WTC11 (cell line): ENCODE measurements around the gene DRC1. TPM values are rescaled to one million over a fixed set of nuclear protein-coding genes. Genes with fewer than 3 reads are reported as not detected.
A peak's percentile ranks its signal among the peaks of the same experiment; 100 is the strongest.

Experiments used
- ATAC-seq: fragments of 200-7000 bp; cut with Tn5 transposase; 2 replicates; pipeline ENCODE4 v1.10.0; 2021; ENCODE audit warnings: mild to moderate bottlenecking, moderate library complexity
- CTCF ChIA-PET: fragments of 300-600 bp; sonication (Branson Sonifier 250); formaldehyde crosslinking; loops from one replicate; lab custom pipeline; 2021; ENCODE audit warnings: antibody characterized with exemption; lab: Charles Lee
- POLR2A ChIA-PET: fragments of 350-600 bp; sonication (Branson Sonifier 250); formaldehyde crosslinking; loops from one replicate; lab custom pipeline; 2021; ENCODE audit warnings: antibody characterized with exemption; lab: Charles Lee
- DNase-seq: peaks from one replicate; pipeline ENCODE4 v3.0.0; 2021; ENCODE audit warnings: low spot score
- H3K27ac Mint-ChIP-seq: 2 replicates; pipeline ENCODE4 v1.8.0; 2021; ENCODE audit warnings: mixed read lengths
- H3K27me3 Mint-ChIP-seq: 2 replicates; pipeline ENCODE4 v1.8.0; 2021; ENCODE audit warnings: low read depth, mild to moderate bottlenecking, moderate library complexity, mixed read lengths
- H3K36me3 Mint-ChIP-seq: 2 replicates; pipeline ENCODE4 v1.8.0; 2021; ENCODE audit warnings: mixed read lengths
- H3K4me1 Mint-ChIP-seq: 2 replicates; pipeline ENCODE4 v1.8.0; 2022; ENCODE audit warnings: mixed read lengths
- H3K4me3 Mint-ChIP-seq: 2 replicates; pipeline ENCODE4 v1.8.0; 2021; ENCODE audit warnings: mild to moderate bottlenecking, moderate library complexity, mixed read lengths
- H3K9me3 Mint-ChIP-seq: 2 replicates; pipeline ENCODE4 v1.8.0; 2021; ENCODE audit warnings: mixed read lengths
- AFF4 ChIP-seq: sonication (generic); formaldehyde crosslinking; IDR thresholded peaks from 2 replicates; pipeline ENCODE4 v1.8.1; 2023; ENCODE audit warnings: mild to moderate bottlenecking, missing genetic modification reagents, borderline replicate concordance
- AR ChIP-seq: fragments of 250-450 bp; sonication (Bioruptor Pico); IDR thresholded peaks from 2 replicates; pipeline ENCODE4 v1.9.0; 2021; ENCODE audit warnings: mild to moderate bottlenecking
- ARID4B ChIP-seq: sonication (generic); formaldehyde crosslinking; IDR thresholded peaks from 2 replicates; pipeline ENCODE4 v1.8.0; 2023; ENCODE audit warnings: missing genetic modification reagents, mild to moderate bottlenecking, borderline replicate concordance
- ATF1 ChIP-seq: sonication (generic); formaldehyde crosslinking; IDR thresholded peaks from 2 replicates; pipeline ENCODE4 v1.8.1; 2023; ENCODE audit warnings: mild to moderate bottlenecking, moderate library complexity, missing genetic modification reagents
- ATF6 ChIP-seq: sonication (generic); formaldehyde crosslinking; IDR thresholded peaks from 2 replicates; pipeline ENCODE4 v1.8.1; 2023; ENCODE audit warnings: mild to moderate bottlenecking, missing genetic modification reagents
- CREM ChIP-seq: sonication (generic); formaldehyde crosslinking; IDR thresholded peaks from 2 replicates; pipeline ENCODE4 v1.8.1; 2022; ENCODE audit warnings: mild to moderate bottlenecking, missing genetic modification reagents, moderate library complexity
- FOXK1 ChIP-seq: sonication (generic); formaldehyde crosslinking; IDR thresholded peaks from 2 replicates; pipeline ENCODE4 v1.8.0; 2022; ENCODE audit warnings: mild to moderate bottlenecking, moderate library complexity, missing genetic modification reagents
- HMGA2 ChIP-seq: fragments of 250-450 bp; sonication (Bioruptor Pico); IDR thresholded peaks from 2 replicates; pipeline ENCODE4 v1.4.0; 2021; ENCODE audit warnings: mild to moderate bottlenecking, moderate library complexity
- HMGXB4 ChIP-seq: sonication (generic); formaldehyde crosslinking; IDR thresholded peaks from 2 replicates; pipeline ENCODE4 v1.8.1; 2023; ENCODE audit warnings: mild to moderate bottlenecking, moderate library complexity, missing genetic modification reagents
- JAZF1 ChIP-seq: fragments of 250-450 bp; sonication (Bioruptor Pico); IDR thresholded peaks from 2 replicates; pipeline ENCODE4 v1.9.0; 2021; ENCODE audit warnings: moderate library complexity, mild to moderate bottlenecking, inconsistent platforms
- MAX ChIP-seq: sonication (generic); formaldehyde crosslinking; IDR thresholded peaks from 2 replicates; pipeline ENCODE4 v1.8.0; 2022; ENCODE audit warnings: mild to moderate bottlenecking, missing genetic modification reagents
- MYBL2 ChIP-seq: sonication (generic); formaldehyde crosslinking; IDR thresholded peaks from 2 replicates; pipeline ENCODE4 v1.8.1; 2023; ENCODE audit warnings: mild to moderate bottlenecking, moderate library complexity, missing genetic modification reagents
- NR3C1 ChIP-seq: sonication (generic); formaldehyde crosslinking; conservative IDR thresholded peaks from 2 replicates; pipeline ENCODE4 v1.8.1; 2023; ENCODE audit warnings: low read depth, mild to moderate bottlenecking, missing genetic modification reagents
- RELA ChIP-seq: sonication (generic); formaldehyde crosslinking; IDR thresholded peaks from 2 replicates; pipeline ENCODE4 v1.8.1; 2022; ENCODE audit warnings: missing genetic modification reagents, mild to moderate bottlenecking, borderline replicate concordance
- SMAD3 ChIP-seq: sonication (generic); formaldehyde crosslinking; IDR thresholded peaks from 2 replicates; pipeline ENCODE4 v1.8.0; 2022; ENCODE audit warnings: missing genetic modification reagents, mild to moderate bottlenecking, borderline replicate concordance
- SOX15 ChIP-seq: fragments of 250-450 bp; sonication (Bioruptor Pico); IDR thresholded peaks from 2 replicates; pipeline ENCODE4 v1.9.0; 2021; ENCODE audit warnings: mild to moderate bottlenecking
- TEAD4 ChIP-seq: sonication (generic); formaldehyde crosslinking; IDR thresholded peaks from 2 replicates; pipeline ENCODE4 v1.8.0; 2022; ENCODE audit warnings: mild to moderate bottlenecking, missing genetic modification reagents
- ZNF121 ChIP-seq: sonication (generic); formaldehyde crosslinking; IDR thresholded peaks from 2 replicates; pipeline ENCODE4 v1.8.0; 2023; ENCODE audit warnings: missing genetic modification reagents
- ZNF532 ChIP-seq: fragments of 250-450 bp; sonication (Bioruptor Pico); IDR thresholded peaks from 2 replicates; pipeline ENCODE4 v1.9.0; 2021; ENCODE audit warnings: mild to moderate bottlenecking, borderline replicate concordance
- total RNA-seq: library from RNA; stranded (reverse); gene quantifications from 3 replicates; pipeline ENCODE4 v1.2.3, GENCODE V29; 2021

Gene DRC1
- total RNA-seq, 1 experiment from 2014 or later: 0.55 TPM

- no peaks in the 10 kb centered on the region for H3K27me3 Mint-ChIP-seq
- CTCF ChIA-PET: no interaction called here
- ATAC-seq: no peak
- H3K9me3 Mint-ChIP-seq: no peaks in the 10 kb centered on the region
- H3K27ac Mint-ChIP-seq: peak overlapping the region; percentile 21; the same call in 1 of the 2 replicates
- no peak for DNase-seq
- no peaks in the 10 kb centered on the region for H3K4me1 Mint-ChIP-seq
- H3K36me3 Mint-ChIP-seq: no peaks in the 10 kb centered on the region
- POLR2A ChIA-PET: no interaction called here
- no peak overlapping the region for H3K4me3 Mint-ChIP-seq
- TF ChIP-seq SOX15 (CRISPR knock-in tag) (no peak), AR (no peak), MAX (CRISPR knock-in tag) (no peak), AFF4 (CRISPR knock-in tag) (no peak), ZNF121 (CRISPR knock-in tag) (no peak), HMGA2 (CRISPR knock-in tag) (no peak), NR3C1 (no peak), ATF6 (CRISPR knock-in tag) (no peak), HMGXB4 (no peak), FOXK1 (CRISPR knock-in tag) (no peak), ARID4B (CRISPR knock-in tag) (no peak), SMAD3 (CRISPR knock-in tag) (no peak), MYBL2 (CRISPR knock-in tag) (no peak), ZNF532 (CRISPR knock-in tag) (no peak), RELA (no peak), JAZF1 (CRISPR knock-in tag) (no peak), CREM (no peak), ATF1 (CRISPR knock-in tag) (no peak), TEAD4 (CRISPR knock-in tag) (no peak)
Measured at GRCh38 chr2:26483027-26483326, 81.3 kb downstream of the DRC1 start.
